GM18505 (cell line): ENCODE measurements around the gene CEP85L.

Experiments
- ATAC-seq: cut with Tn5 transposase; IDR thresholded peaks from one replicate; pipeline ENCODE4 v1.9.1; 2021; ENCODE audit not compliant: unreplicated experiment
- POLR2A ChIP-seq: IDR thresholded peaks from 4 replicates; pipeline ENCODE4 v1.6.1; 2011; ENCODE audit warnings: borderline replicate concordance; ENCODE audit not compliant: insufficient read depth, insufficient read length; ENCODE audit errors: extremely low read depth

CEP85L gene

GRCh38 chr6:118674772-118675171, 23.4 kb upstream of the CEP85L start:
- TF ChIP-seq POLR2A, result no peak
- ATAC-seq, result no peak

GRCh38 chr6:118672678-118673077, 21.3 kb upstream of the CEP85L start:
- no peak for ATAC-seq
- TF ChIP-seq POLR2A, result no peak

- no peak for TF ChIP-seq POLR2A
- no peak for ATAC-seq
Observed at GRCh38 chr6:118669561-118669960, 18.2 kb upstream of the CEP85L start.

GRCh38 chr6:118668761-118669385, 17.5 kb upstream of the CEP85L start:
- no peak for ATAC-seq
- no peak for TF ChIP-seq POLR2A

GRCh38 chr6:118667988-118668387, 16.6 kb upstream of the CEP85L start:
- no peak for TF ChIP-seq POLR2A
- no peak for ATAC-seq

- no peak for TF ChIP-seq POLR2A
- peak; percentile 48 for ATAC-seq
Observed at GRCh38 chr6:118665011-118665410, 13.6 kb upstream of the CEP85L start.

- TF ChIP-seq POLR2A, result no peak
- ATAC-seq, result peak; percentile 38
Observed at GRCh38 chr6:118663993-118664985, 12.9 kb upstream of the CEP85L start.

GRCh38 chr6:118661831-118662230, 10.4 kb upstream of the CEP85L start:
- no peak for TF ChIP-seq POLR2A
- no peak for ATAC-seq

GRCh38 chr6:118660218-118660569, 8.8 kb upstream of the CEP85L start:
- no peak for ATAC-seq
- no peak for TF ChIP-seq POLR2A

GRCh38 chr6:118659513-118660217, 8.3 kb upstream of the CEP85L start:
- ATAC-seq, result no peak

GRCh38 chr6:118656847-118657451, 5.6 kb upstream of the CEP85L start:
- no peak for TF ChIP-seq POLR2A
- no peak for ATAC-seq

More at GRCh38 chr6:118659513-118660217, 8.3 kb upstream of the CEP85L start:
- no peak for TF ChIP-seq POLR2A

GRCh38 chr6:118652051-118652615, 742 bp upstream of the CEP85L start:
- no peak for TF ChIP-seq POLR2A
- ATAC-seq, result no peak
